ENCODE data around the gene KXD1.
"Not testable (repeated sequence)": the region's sequence is repeated elsewhere in the genome, so short reads cannot be mapped to it uniquely, and the experiment has no call there.

KXD1 gene

GRCh38 chr19:18580311-18580710 lies 22.6 kb downstream of the KXD1 start:
- DNase-seq: no peak

GRCh38 chr19:18586306-18586705 lies 28.6 kb downstream of the KXD1 start:
- no peak for TF ChIP-seq POLR2A (IDR thresholded peaks at IDR 0.05; ENCODE audit: low read length)
- no peak for TF ChIP-seq GATA1 (IDR thresholded peaks at IDR 0.05; ENCODE audit: low read depth, low read length)

More at GRCh38 chr19:18580311-18580710, 22.6 kb downstream of the KXD1 start:
- no peak for TF ChIP-seq GATA1 (IDR thresholded peaks at IDR 0.05; ENCODE audit: low read depth, low read length)
- TF ChIP-seq POLR2A (IDR thresholded peaks at IDR 0.05; ENCODE audit: low read length): no peak

GRCh38 chr19:18587561-18587960 lies 29.9 kb downstream of the KXD1 start:
- DNase-seq: peak in 1 of 2 experiments; percentile 49
- TF ChIP-seq POLR2A (IDR thresholded peaks at IDR 0.05; ENCODE audit: low read length) (no peak), GATA1 (IDR thresholded peaks at IDR 0.05; ENCODE audit: low read depth, low read length) (no peak)

More at GRCh38 chr19:18586306-18586705, 28.6 kb downstream of the KXD1 start:
- no peak for DNase-seq

GRCh38 chr19:18587962-18588610 lies 30.4 kb downstream of the KXD1 start:
- no peak for DNase-seq
- TF ChIP-seq POLR2A (IDR thresholded peaks at IDR 0.05; ENCODE audit: low read length) (no peak), GATA1 (IDR thresholded peaks at IDR 0.05; ENCODE audit: low read depth, low read length) (no peak)

- TF ChIP-seq POLR2A (IDR thresholded peaks at IDR 0.05; ENCODE audit: low read length) (peak; percentile 68), GATA1 (IDR thresholded peaks at IDR 0.05; ENCODE audit: low read depth, low read length) (no peak)
- DNase-seq: peak; percentile 91 to 94
These were observed 31.1 kb downstream of the KXD1 start, which contains the start of gene REX1BD for GRCh38 chr19:18588611-18589379. TSS of gene REX1BD (plus strand) at chr19:18588798. CDS start at chr19:18588802, 4 bp downstream.

GRCh38 chr19:18589380-18590272 lies 32.0 kb downstream of the KXD1 start:
- DNase-seq: peak; percentile 86 to 88
- TF ChIP-seq GATA1 (IDR thresholded peaks at IDR 0.05; ENCODE audit: low read depth, low read length) (no peak), POLR2A (IDR thresholded peaks at IDR 0.05; ENCODE audit: low read length) (no peak)

GRCh38 chr19:18590273-18591272 lies 32.9 kb downstream of the KXD1 start:
- peak; percentile 62 to 66 for DNase-seq
- no peak for TF ChIP-seq GATA1 (IDR thresholded peaks at IDR 0.05; ENCODE audit: low read depth, low read length)
- no peak for TF ChIP-seq POLR2A (IDR thresholded peaks at IDR 0.05; ENCODE audit: low read length)

GRCh38 chr19:18591735-18592385 lies 34.2 kb downstream of the KXD1 start:
- no peak for DNase-seq

GRCh38 chr19:18592732-18593131 lies 35.1 kb downstream of the KXD1 start:
- not testable (repeated sequence) for DNase-seq

More at GRCh38 chr19:18591735-18592385, 34.2 kb downstream of the KXD1 start:
- TF ChIP-seq POLR2A (IDR thresholded peaks at IDR 0.05; ENCODE audit: low read length) (no peak), GATA1 (IDR thresholded peaks at IDR 0.05; ENCODE audit: low read depth, low read length) (no peak)

GRCh38 chr19:18593367-18594095 lies 35.9 kb downstream of the KXD1 start:
- TF ChIP-seq POLR2A (IDR thresholded peaks at IDR 0.05; ENCODE audit: low read length): no peak
- TF ChIP-seq GATA1 (IDR thresholded peaks at IDR 0.05; ENCODE audit: low read depth, low read length): no peak

GRCh38 chr19:18594096-18594823 lies 36.6 kb downstream of the KXD1 start:
- DNase-seq: peak; percentile 74 to 82
- TF ChIP-seq GATA1 (IDR thresholded peaks at IDR 0.05; ENCODE audit: low read depth, low read length) (no peak), POLR2A (IDR thresholded peaks at IDR 0.05; ENCODE audit: low read length) (no peak)

More at GRCh38 chr19:18593367-18594095, 35.9 kb downstream of the KXD1 start:
- no peak for DNase-seq
